ENCODE data around the gene OR2A25. TPM values are rescaled to one million over a fixed set of nuclear protein-coding genes. Genes with fewer than 3 reads are reported as not detected.

Gene OR2A25
- total RNA-seq, result not detected

GRCh38 chr7:144069511-144069910, at the start of gene OR2A25:
Gene OR2A25 (plus strand): TSS chr7:144069811. CDS start chr7:144074220, 4,409 bp downstream.
- no peaks in the 10 kb centered on the region for H3K27me3 ChIP-seq
- no peaks in the 10 kb centered on the region for H3K36me3 ChIP-seq
- no peak within 1 kb of the TSS for H3K27ac ChIP-seq
- H3K9me3 ChIP-seq, result no peaks in the 10 kb centered on the region
- DNase-seq, result no peak
- no peak for TF ChIP-seq POLR2A (IDR thresholded peaks at IDR 0.05)
- TF ChIP-seq, protein P1, sequence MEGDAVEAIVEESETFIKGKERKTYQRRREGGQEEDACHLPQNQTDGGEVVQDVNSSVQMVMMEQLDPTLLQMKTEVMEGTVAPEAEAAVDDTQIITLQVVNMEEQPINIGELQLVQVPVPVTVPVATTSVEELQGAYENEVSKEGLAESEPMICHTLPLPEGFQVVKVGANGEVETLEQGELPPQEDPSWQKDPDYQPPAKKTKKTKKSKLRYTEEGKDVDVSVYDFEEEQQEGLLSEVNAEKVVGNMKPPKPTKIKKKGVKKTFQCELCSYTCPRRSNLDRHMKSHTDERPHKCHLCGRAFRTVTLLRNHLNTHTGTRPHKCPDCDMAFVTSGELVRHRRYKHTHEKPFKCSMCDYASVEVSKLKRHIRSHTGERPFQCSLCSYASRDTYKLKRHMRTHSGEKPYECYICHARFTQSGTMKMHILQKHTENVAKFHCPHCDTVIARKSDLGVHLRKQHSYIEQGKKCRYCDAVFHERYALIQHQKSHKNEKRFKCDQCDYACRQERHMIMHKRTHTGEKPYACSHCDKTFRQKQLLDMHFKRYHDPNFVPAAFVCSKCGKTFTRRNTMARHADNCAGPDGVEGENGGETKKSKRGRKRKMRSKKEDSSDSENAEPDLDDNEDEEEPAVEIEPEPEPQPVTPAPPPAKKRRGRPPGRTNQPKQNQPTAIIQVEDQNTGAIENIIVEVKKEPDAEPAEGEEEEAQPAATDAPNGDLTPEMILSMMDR (IDR thresholded peaks at IDR 0.05), result no peak
- H3K4me3 ChIP-seq, result no peak within 1 kb of the TSS
- H3K4me1 ChIP-seq, result no peaks in the 10 kb centered on the region

GRCh38 chr7:144020340-144020739, 49.3 kb upstream of the OR2A25 start:
- Histone ChIP-seq H3K4me3 (no peak overlapping the region), H3K36me3 (no peaks in the 10 kb centered on the region), H3K27ac (no peak overlapping the region), H3K4me1 (no peaks in the 10 kb centered on the region), H3K9me3 (no peaks in the 10 kb centered on the region), H3K27me3 (no peaks in the 10 kb centered on the region)
- DNase-seq, result no peak
- TF ChIP-seq, protein P1 (IDR thresholded peaks at IDR 0.05), result no peak
- no peak for TF ChIP-seq POLR2A (IDR thresholded peaks at IDR 0.05)

GRCh38 chr7:144022169-144022568, 47.4 kb upstream of the OR2A25 start:
- DNase-seq, result no peak
- TF ChIP-seq, protein P1 (IDR thresholded peaks at IDR 0.05), result no peak
- TF ChIP-seq POLR2A (IDR thresholded peaks at IDR 0.05), result no peak
- no peak overlapping the region for H3K4me3 ChIP-seq
- no peaks in the 10 kb centered on the region for H3K27me3 ChIP-seq
- H3K4me1 ChIP-seq, result no peaks in the 10 kb centered on the region
- H3K27ac ChIP-seq, result no peak overlapping the region
- H3K9me3 ChIP-seq, result no peaks in the 10 kb centered on the region
- H3K36me3 ChIP-seq, result no peaks in the 10 kb centered on the region

DNA sequence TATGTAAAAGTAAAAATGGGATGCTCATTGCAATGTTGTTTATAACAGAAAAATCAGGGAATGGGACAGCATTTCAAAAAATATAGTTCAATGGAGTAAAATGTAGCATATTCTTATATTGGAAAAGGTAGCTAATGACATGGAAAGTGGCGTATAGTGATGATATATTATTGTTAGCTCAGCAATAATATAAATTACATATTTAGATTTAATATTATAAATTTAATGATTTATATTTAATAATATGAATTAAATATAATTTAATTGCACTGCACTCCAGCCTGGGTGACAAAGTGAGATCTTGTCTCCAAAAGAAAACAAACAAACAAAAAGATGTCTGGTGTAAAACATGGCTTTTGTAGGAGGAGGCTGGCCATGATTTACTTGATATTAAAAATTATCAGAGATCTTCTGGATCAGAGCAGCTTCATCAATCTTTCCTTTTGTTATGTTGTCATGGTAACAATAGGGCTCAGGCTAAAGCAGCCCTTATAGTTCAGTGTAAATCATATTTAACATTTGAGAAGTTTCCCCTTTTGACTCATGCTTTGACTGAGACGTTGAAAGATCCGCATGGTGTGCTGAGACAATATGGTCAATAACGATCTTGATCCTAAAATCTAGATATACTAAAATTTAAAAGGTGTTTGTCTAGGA, 46.3 kb upstream of the OR2A25 start:
- Histone ChIP-seq H3K9me3 (no peaks in the 10 kb centered on the region), H3K27ac (no peak overlapping the region), H3K27me3 (no peaks in the 10 kb centered on the region), H3K4me1 (no peaks in the 10 kb centered on the region), H3K36me3 (no peaks in the 10 kb centered on the region), H3K4me3 (no peak overlapping the region)
- TF ChIP-seq POLR2A (IDR thresholded peaks at IDR 0.05), result no peak
- TF ChIP-seq, protein P1 (IDR thresholded peaks at IDR 0.05), result no peak
- DNase-seq, result no peak

DNA sequence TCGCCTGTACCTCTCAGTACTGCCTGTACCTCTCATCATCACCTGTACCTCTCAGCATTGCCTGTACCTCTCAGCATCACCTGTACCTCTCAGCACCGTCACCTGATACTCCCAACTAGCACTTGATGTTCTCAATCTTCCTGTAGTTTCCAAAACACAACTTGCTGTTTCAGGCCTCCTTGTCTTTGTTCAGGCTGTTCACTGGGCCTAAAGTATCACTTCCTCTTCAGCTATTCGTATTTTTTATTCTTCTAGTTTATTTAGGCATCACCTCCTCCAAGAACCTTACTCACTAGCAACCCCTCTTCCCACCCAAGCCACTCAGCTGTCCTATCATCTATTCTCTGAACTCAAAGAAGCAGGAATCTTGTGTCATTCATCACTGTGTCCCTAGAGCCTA, 45.4 kb upstream of the OR2A25 start:
- no peak overlapping the region for H3K27ac ChIP-seq
- no peaks in the 10 kb centered on the region for H3K36me3 ChIP-seq
- no peak for DNase-seq
- H3K27me3 ChIP-seq, result no peaks in the 10 kb centered on the region
- no peak for TF ChIP-seq POLR2A (IDR thresholded peaks at IDR 0.05)
- TF ChIP-seq, protein P1 (IDR thresholded peaks at IDR 0.05), result no peak
- no peaks in the 10 kb centered on the region for H3K4me1 ChIP-seq
- no peak overlapping the region for H3K4me3 ChIP-seq
- no peaks in the 10 kb centered on the region for H3K9me3 ChIP-seq

Measured in Peyer's patch (tissue), 4 donors.